Transverse colon (tissue), 3 donors: Measurements from ENCODE around the gene WDR31.

ENCODE experiments used
- EP300 ChIP-seq: sonication (generic); formaldehyde crosslinking; IDR thresholded peaks from one replicate; pipeline ENCODE4 v1.6.1; 2017; ENCODE audit warnings: antibody characterized with exemption, low read depth
- POLR2A ChIP-seq: fragments of 450-650 bp; IDR thresholded peaks from one replicate; pipeline ENCODE4 v1.6.1; 2016; ENCODE audit warnings: antibody characterized with exemption, mild to moderate bottlenecking, moderate library complexity
- TF ChIP-seq, protein P1 (sequence below), 5 experiments: fragments of 200-600 bp in 3 of 5; fragments of 450-650 bp in 2 of 5; sonication (generic) in 3 of 5; IDR thresholded peaks; 1 replicate in 2 of 5; 2 replicates in 3 of 5; pipeline ENCODE4 v1.5.1; 2016 to 2017; ENCODE audit warnings: antibody characterized with exemption in 5 of 5, inconsistent platforms in 3 of 5, mild to moderate bottlenecking in 2 of 5, moderate library complexity in 1 of 5

DNA sequence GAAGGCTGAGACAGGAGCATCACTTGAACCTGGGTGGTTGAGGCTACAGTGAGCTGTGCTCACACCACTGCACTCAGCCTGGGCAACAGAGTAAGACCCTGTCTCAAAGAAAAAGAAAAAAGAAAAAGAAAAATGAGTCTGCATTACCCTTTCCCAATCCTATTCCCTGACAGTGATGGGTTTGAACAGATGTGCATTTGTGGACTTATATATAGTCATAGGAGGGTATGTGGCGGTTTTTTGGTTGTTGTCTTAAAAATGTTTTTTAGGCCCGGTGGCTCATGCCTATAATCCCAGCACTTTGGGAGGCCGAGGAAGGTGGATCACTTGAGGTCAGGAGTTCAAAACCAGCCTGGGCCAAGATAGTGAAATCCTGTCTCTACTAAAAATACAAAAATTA lies 23.3 kb upstream of the WDR31 start:
- TF ChIP-seq, protein P1, sequence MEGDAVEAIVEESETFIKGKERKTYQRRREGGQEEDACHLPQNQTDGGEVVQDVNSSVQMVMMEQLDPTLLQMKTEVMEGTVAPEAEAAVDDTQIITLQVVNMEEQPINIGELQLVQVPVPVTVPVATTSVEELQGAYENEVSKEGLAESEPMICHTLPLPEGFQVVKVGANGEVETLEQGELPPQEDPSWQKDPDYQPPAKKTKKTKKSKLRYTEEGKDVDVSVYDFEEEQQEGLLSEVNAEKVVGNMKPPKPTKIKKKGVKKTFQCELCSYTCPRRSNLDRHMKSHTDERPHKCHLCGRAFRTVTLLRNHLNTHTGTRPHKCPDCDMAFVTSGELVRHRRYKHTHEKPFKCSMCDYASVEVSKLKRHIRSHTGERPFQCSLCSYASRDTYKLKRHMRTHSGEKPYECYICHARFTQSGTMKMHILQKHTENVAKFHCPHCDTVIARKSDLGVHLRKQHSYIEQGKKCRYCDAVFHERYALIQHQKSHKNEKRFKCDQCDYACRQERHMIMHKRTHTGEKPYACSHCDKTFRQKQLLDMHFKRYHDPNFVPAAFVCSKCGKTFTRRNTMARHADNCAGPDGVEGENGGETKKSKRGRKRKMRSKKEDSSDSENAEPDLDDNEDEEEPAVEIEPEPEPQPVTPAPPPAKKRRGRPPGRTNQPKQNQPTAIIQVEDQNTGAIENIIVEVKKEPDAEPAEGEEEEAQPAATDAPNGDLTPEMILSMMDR (IDR thresholded peaks at IDR 0.05): no peak
- TF ChIP-seq EP300: no peak
- TF ChIP-seq POLR2A: no peak
